GM21529 (cell line): ENCODE data around the gene ITGBL1.

Source experiments
- ATAC-seq: cut with Tn5 transposase; IDR thresholded peaks from one replicate; pipeline ENCODE4 v1.9.1; 2021; ENCODE audit not compliant: unreplicated experiment

Gene ITGBL1

DNA sequence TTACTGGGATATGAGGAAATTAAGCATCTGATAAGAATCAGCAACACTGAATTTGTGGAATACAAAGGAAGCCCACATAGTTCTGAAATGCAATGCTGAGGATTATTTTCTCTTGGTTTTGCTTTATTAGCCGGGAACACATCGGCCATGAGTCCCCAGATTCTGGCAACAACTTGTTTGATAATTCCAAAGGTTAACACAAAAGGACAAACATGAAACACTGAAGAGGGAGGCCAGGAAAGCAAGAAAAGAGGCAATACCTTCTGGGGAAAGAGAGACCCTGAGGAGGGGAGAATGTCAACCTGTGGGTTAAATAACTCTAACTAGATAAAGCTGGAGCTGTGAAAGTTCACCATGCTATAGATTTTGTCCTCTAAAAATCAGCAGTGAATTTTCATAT lies 285.9 kb downstream of the ITGBL1 start:
- ATAC-seq: no peak

DNA sequence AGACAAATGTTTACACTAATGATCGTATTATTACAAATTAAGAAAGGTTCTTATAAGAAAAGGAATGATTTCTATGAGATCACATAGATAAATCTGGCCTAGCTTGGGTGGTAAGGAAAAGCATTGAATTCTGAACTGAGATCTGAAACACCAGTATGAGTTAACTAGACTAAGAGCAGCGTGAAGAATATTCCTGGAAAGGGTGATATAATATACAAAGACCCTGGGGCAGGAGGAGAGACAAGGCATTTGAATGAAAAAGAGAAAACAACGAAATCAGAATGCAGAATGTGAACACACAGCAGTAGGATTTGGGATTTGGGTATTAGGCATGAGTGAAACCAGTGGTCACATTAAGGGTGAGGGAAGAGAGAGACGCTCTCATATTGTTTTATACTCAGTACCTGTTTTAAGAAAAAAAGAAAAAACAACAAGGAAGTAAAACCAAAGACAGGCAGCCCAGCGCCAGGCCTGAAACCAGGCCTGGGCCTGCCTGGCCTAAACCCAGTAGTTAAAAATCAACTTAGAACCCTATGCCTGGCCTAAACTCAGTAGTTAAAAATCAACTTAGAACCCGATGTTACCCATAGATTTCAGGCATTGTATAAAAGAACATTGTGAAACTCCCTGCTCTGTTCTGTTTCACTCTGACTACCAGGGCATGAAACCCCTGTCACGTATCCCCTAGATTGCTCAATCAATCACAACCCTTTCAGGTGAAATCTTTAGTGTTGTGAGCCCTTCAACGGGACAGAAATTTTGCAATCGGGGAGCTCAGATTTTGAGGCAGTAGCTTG lies 287.1 kb downstream of the ITGBL1 start:
- ATAC-seq: peak; percentile 92

DNA sequence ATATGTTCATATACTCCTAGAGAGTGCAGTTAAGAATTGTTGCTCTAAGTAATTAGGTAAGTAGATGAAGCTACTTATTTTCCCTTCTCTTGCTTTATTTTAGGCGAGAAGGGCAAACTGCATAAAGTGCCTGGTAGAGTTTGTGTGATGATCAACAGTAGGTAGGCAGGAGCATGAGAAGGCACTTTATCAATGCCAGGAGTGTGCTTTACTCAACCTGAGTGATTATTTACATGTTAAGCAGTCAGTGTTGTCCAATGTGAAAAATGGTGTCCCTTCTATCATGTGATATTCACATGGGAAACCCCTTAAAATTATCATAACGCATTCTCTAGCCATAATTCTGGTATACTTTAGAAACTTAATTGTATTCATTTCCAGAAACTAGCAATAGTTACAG lies 294.0 kb downstream of the ITGBL1 start:
- ATAC-seq: no peak

DNA sequence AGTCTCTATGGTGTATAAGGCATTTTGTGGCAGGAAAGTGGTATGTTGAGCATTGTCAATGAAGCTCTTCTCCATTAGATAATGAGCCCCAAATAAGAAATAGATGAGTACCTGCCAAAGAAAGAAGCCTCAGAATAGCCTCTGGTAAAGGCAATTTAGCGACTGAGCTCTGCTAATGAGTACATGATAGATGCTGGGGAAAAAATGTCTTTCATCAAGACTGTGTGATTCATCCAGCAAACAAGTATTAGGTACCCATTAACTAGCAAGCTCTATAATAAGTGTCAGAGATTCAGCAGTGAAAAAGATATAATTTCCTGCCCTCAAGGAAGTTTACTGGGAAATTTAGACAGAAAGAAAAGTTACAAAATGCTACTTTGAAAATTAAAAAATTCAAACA lies 294.6 kb downstream of the ITGBL1 start:
- no peak for ATAC-seq

DNA sequence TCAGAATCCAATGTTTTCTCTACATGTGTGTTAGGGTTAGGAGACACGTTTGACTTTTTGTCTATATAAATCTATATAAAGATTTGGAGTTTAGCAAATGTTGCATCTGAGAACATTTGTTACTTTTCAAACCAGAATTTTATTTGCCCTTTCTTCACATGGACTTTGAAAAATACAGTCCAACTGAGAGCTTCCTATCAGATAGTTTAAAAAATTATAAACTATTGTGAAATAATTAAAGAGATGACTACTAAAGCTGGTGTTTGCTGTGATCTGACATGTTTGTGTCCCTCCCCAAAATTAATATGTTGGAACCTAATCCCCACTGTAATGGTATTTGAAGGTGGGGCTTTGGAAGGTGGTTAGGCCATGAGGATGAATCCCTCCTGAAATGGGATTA lies 297.1 kb downstream of the ITGBL1 start:
- no peak for ATAC-seq

DNA sequence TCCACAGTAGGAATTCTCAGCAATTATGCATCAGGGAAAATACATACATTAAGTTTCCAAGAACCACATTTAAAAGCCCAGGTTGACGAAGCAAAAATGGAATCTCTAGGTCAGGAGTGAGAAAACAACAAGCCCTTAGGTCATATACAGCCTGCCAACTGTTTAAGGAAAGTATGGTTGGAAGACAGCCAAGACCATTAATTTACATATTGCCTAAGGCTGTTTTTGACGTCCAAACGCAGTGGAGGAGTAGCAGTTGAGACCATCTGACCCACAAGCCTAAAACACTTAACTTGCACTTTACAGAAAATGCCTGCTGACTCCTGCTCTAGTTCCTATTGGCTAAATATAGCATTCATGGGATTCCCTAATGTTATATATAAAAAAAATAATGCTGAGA lies 299.0 kb downstream of the ITGBL1 start:
- ATAC-seq: no peak

DNA sequence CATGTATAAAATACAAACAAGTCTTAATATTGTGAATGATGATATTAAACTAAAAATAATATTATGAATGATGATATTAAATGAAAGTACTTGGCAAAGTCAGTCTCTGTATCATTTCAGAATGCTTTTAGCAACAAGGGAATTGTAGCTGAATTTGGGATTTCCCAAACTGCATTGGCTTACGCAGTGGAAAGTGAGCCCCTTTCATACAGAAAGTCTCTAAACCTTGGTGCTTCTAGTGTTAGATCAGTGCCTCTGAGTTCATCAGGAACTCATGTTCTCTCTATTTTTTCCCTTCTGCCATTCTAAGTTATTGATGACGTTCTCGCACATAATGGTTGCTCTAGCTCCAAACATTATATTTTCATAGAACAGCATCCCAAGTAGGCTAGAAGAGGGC lies 300.0 kb downstream of the ITGBL1 start:
- ATAC-seq: no peak

DNA sequence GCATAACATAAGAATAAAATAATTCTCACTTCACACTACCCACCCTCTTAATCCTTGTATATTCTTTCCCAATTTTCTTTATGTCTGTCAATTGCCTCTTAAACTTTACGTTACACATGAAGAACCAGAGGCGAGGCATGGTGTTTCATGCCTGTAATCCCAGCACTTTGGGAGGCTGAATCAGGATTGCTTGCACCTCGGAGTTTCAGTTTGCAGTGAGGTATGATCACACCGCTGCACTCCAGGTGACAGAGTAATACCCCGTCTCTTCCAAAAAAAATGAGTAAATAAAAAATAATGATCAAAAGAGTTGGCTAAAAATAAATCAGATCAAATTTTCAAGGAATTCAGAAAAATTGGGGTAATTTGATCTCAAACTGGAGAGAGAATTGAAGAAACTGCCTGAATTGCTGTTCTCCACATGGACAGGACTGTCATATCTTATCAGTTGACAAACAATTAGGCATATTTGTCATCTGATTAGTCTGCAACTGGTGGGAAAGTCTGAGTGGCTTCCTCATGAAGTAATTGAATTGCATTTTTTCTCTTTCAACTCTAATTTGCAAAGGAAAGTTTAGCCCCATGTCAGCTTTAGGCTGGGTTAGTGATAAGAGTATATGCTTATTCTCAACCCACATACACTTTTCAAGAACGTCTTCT lies 302.9 kb downstream of the ITGBL1 start:
- ATAC-seq: no peak

DNA sequence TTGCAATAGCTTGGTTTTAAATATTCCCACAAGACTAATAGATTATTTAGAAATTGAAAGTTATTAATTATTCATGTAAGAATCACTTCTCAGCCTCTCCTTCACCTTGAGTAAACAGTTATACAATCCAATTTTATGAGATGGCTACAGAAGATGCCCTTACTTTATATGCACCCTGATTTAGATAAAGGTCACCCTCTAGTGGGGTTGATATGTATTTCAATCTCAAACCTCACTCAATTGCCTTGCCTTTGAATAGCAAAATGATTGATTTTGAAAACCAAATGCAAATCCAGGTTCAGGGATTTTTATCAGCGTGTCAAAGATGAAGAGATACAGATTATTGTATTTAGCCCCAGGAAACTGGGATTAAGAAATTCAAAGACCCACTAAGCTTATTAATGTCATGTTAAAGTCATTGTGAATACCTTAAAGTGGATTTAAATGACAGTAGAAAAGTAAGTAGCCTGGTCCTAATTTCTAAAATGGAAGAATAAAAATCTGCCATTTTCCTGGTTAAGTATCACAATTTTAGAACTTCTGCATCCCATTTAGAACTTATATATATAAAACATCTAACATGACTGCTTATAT lies 305.1 kb downstream of the ITGBL1 start:
- ATAC-seq: peak; percentile 87

DNA sequence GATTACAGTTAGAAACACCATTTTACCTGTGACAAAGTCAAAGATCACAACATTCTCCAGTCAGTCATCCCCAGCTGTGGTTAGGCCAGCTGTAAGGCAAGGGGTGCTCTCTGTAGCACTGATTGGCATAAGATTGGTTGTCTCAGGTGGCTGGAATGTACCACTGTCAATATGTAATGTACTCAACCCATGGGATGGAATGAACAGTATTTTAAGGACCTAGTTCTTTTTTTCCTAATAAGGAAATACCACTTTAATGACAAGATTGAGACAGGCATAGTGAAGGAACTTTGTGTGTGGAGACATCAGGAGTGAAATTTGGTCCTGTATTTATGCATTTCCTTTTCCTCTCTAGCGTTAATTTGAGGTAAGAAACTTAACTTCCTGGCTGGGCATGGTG lies 310.7 kb downstream of the ITGBL1 start:
- no peak for ATAC-seq
